GM06990 (cell line): ENCODE measurements around the gene MYL9.

Experiments
- DNase-seq: peaks from one replicate; pipeline ENCODE4 v3.0.0-alpha.2; 2011; ENCODE audit not compliant: insufficient read length; ENCODE audit errors: extremely low read depth
- H3K27me3 ChIP-seq: replicated peaks from 2 replicates; pipeline ENCODE4 v1.6.0; 2011; ENCODE audit warnings: low read length; ENCODE audit not compliant: control insufficient read depth, insufficient read depth
- H3K36me3 ChIP-seq: 2 replicates; pipeline ENCODE4 v1.5.1; 2011; ENCODE audit warnings: low read length; ENCODE audit not compliant: control insufficient read depth, insufficient read depth
- H3K4me3 ChIP-seq: replicated peaks from 2 replicates; pipeline ENCODE4 v1.5.1; 2011; ENCODE audit warnings: low read depth, mild to moderate bottlenecking, control low read depth, low read length
- TF ChIP-seq, protein P1 (sequence below): IDR thresholded peaks from 2 replicates; pipeline ENCODE4 v1.5.1; 2011; ENCODE audit warnings: low read length, control low read depth, mild to moderate bottlenecking, inconsistent platforms; ENCODE audit not compliant: insufficient read depth, poor library complexity, severe bottlenecking

The MYL9 gene

DNA sequence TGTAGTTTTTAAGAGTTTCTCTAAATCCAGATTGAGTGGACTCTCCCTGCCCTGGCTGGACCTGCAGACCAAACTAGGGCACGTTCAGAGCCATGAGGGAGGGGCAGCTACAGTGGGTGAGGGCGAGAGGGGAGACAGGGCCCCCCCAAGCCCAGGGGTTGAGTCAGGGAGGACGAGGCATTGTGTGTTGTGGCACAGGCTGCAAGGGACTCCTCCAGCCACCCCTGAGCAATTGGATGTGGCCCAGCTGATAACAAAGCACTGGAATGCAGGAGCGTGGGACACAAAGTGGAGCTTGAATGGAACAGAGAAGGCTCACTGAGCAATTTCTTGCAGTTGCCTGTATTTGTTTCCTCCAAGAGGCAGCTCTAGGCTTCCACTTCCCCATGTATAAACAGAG, 43.5 kb upstream of the MYL9 start:
- Histone ChIP-seq H3K4me3 (no peak overlapping the region), H3K36me3 (peaks cover 26% of the 10 kb centered on the region), H3K27me3 (no peaks in the 10 kb centered on the region)
- TF ChIP-seq, protein P1, sequence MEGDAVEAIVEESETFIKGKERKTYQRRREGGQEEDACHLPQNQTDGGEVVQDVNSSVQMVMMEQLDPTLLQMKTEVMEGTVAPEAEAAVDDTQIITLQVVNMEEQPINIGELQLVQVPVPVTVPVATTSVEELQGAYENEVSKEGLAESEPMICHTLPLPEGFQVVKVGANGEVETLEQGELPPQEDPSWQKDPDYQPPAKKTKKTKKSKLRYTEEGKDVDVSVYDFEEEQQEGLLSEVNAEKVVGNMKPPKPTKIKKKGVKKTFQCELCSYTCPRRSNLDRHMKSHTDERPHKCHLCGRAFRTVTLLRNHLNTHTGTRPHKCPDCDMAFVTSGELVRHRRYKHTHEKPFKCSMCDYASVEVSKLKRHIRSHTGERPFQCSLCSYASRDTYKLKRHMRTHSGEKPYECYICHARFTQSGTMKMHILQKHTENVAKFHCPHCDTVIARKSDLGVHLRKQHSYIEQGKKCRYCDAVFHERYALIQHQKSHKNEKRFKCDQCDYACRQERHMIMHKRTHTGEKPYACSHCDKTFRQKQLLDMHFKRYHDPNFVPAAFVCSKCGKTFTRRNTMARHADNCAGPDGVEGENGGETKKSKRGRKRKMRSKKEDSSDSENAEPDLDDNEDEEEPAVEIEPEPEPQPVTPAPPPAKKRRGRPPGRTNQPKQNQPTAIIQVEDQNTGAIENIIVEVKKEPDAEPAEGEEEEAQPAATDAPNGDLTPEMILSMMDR: no peak
- DNase-seq: no peak

DNA sequence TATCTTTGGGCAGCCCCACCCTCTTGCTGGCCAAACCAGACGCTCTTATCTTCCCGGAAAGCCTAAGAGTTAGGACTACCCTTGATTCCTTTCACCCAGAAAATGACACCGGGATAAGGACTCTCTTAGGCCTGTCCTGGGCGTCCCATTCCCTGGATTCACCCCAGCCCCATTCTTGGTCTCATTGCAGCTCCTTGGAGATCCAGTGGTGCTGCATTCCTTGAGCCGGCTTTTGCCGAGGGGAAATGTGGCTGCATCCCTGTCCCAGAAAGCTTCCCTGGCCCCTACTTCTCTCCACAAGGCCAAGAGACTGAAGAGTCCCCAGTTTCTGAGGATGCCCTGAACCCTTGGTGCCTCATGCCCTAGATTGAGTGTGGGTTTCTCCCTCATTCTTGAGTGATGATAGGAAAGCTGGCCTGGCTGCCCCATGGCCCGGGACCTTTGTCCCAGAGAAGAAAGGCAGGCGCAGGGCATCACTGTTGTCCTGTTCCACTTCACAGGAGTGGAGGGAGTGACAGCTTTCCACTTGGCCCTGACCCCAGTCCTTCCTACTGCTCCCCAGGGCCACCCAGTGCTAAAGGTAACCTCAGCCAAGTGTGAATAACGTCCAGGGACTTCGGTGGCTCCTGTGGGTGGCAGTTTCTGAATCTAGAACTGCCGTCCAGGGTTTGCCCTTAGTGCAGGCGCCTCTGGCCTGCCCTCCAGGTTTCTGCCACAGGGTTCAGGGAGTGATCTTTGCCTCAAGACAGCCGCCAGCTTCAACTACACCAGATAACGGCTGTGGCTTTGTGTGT, 42.7 kb upstream of the MYL9 start:
- Histone ChIP-seq H3K27me3 (no peaks in the 10 kb centered on the region), H3K36me3 (peaks cover 26% of the 10 kb centered on the region), H3K4me3 (no peak overlapping the region)
- TF ChIP-seq, protein P1: no peak
- DNase-seq: no peak

DNA sequence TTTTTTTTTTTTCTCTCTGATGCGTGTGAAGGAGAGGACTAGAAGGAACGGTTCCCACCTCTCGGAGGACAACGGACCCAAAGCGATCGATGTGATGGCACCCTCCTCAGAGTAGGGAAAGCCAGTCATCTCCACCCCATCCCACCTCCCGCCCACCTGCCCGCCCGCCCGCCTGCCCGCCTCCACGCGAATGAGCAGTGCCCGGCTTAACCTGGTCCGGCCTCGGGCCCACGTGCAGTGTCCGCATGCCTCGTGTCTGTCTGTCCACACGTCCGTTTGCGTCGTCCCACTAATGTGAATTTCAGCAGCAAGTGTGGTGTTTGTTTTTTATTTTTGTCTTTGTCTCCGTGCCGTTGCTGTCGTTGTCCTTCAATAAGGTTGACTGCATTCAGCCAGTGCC, 42.1 kb upstream of the MYL9 start:
- Histone ChIP-seq H3K36me3 (peaks cover 26% of the 10 kb centered on the region), H3K4me3 (no peak overlapping the region), H3K27me3 (no peaks in the 10 kb centered on the region)
- DNase-seq: no peak
- TF ChIP-seq, protein P1: no peak

DNA sequence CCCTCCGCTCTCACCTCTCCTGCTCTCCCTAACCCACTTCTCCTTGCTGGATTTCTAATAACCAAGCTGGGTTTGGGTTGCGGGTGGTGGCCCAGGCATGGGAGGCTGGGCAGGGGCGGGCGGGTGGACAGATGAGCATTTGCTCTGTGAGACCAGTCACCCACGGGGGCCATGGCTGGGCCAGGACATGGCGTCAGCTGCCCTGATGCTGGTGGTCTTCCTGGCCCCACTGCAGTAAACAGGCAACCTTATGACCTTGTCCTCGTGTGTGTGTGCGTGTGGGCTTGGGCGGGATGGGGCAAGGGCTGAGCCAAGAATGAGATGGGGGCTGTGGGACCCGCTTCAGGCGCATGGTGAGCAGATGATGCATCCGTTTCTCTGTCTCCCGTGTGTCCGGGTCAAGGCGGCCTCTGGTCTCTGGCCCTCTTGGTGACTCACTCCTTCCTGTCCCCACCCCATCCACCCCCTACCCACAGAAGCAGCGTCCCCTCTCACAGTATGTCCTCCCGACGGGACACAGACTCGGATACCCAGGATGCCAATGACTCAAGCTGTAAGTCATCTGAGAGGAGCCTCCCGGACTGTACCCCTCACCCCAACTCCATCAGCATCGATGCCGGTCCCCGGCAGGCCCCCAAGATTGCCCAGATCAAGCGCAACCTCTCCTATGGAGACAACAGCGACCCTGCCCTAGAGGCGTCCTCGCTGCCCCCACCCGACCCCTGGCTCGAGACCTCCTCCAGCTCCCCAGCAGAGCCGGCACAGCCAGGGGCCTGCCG, 41.4 kb upstream of the MYL9 start:
- Histone ChIP-seq H3K4me3 (no peak overlapping the region), H3K27me3 (no peaks in the 10 kb centered on the region), H3K36me3 (peaks cover 26% of the 10 kb centered on the region)
- TF ChIP-seq, protein P1: no peak
- DNase-seq: no peak

DNA sequence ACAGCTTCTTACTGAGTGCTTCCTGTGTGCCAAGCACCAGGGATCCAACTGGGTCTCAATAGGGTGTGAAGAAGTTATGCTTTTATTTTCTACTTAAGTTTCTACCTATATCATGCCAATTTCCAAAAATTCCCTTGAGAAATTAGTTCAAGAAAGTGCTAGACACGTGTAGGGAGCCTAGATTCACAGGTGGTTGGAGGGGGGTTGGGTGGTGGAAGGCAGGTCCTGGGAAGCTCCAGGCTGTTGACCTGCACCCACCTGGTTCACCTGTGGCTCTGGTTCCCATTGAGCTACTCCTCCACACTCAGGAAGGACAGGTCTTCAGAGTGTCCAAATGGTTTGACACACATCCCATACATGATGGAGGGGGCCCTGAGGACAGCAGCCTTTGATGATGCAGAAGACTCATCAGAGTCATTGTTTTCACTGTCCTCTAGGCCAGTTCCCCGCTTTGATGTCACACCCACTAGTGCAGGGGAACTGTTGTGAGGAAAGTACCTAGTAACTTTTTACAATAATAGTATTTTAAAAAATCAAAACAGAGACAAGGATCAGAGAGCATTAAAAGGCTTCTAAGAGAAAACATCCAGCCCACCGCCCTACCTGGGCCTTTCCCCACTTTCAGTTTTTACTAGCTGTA, 39.8 kb upstream of the MYL9 start:
- no peak for DNase-seq
- Histone ChIP-seq H3K36me3 (peaks cover 22% of the 10 kb centered on the region), H3K4me3 (no peak overlapping the region), H3K27me3 (no peaks in the 10 kb centered on the region)
- TF ChIP-seq, protein P1: no peak
